ENCODE measurements around the gene CTAG1B.
"Not testable (repeated sequence)": the region's sequence is repeated elsewhere in the genome, so short reads cannot be mapped to it uniquely, and the experiment has no call there.

The CTAG1B gene

DNA sequence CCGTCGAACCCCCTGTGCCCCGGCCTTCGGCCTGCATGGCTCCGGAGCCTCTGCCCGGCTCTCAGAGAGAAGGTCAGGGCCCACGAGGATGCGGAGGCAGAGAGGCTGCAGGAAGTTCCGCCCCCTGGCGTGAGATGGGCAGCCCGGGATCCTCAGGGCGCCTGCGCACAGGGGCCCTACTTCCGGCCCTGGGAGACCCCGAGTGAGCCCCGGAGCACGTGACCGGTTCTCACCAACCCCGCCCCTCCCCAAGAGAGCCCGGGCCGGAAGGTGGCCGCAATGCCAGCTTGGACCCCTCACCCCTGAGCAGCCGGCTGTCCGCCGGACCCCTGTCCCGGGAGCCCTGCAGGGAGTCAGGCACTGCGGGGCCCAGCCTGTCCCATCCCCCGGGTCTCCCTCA is at the start of gene CTAG1B:
CTAG1B (minus strand) TSS at position 101 of the 400 bp plus-strand sequence; CDS start at position 37, 64 bp downstream.
- DNase-seq = not testable (repeated sequence)

DNA sequence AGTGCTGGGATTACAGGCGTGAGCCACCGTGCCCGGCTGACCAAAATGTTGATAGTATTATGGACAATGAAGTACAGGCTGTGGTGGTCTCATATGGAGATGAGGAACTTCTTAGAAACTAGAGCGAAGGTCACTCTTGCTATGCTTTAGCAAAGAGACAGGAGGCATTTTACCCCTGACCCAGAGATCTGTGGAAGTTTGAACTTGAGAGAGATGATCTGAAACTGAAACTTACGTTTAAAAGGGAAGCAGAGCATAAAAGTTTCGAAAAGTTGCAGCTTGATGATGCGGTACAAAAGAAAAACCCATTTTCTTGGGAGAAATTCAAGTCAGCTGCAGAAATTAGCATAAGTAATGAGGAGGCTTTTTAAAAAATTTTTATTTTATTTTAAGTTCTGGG is 42.8 kb upstream of the CTAG1B start:
- DNase-seq = no peak

DNA sequence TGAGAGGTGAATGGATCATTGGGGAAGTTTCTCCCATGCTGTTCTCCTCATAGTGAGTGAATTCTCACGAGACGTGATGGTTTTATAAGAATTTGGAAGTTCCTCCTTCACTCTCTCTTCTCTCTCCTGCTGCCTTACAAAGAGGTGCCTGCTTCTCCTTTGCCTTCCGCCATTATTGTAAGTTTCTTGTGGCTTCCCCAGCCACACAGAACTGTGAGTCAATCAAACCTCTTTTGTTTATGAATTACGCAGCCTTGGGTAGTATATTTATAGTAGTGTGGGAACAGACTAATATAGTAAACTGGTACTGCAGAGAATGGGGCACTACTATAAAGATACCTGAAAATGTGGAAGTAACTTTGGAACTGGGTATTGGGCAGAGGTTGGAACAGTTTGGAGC is 42.1 kb upstream of the CTAG1B start:
- DNase-seq = no peak

DNA sequence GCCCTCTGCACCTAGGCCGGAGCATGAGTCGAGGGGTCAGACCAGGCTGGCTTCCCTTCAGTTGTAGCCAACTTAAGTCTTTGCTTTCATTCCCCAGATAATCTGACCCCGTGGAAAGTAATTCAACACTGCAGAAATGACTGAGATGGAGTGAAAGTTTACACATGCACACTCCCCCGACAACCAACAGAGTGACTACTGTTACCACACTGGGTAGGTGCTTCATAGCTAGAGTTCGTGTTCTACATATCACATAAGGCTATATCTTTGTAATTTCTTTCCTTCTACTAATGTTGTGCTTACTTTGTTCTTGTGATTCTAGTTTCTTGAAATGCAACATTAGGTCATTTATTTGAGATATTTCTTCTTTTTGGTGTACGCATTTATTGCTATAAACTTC is 41.5 kb upstream of the CTAG1B start:
- DNase-seq = no peak

DNA sequence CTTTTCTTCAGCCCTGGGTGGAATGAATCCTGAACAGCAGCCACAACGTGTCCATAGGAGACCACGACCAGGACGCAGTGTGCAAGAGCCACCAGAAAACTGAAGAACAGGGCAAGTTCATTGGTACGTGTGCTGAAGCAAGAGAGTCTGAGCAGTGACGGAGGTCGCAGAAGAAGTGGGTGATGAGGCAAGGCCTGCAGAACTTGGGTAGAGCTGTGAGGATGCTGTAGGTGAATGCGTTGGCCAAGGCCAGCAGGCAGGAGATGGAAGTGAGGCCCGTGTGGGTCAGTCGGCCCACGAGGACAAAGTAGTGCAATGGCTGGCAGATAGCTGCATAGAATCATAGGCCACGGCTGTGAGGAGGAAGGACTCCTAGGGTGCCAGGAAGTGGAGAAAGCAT is 39.9 kb upstream of the CTAG1B start:
- DNase-seq = no peak

DNA sequence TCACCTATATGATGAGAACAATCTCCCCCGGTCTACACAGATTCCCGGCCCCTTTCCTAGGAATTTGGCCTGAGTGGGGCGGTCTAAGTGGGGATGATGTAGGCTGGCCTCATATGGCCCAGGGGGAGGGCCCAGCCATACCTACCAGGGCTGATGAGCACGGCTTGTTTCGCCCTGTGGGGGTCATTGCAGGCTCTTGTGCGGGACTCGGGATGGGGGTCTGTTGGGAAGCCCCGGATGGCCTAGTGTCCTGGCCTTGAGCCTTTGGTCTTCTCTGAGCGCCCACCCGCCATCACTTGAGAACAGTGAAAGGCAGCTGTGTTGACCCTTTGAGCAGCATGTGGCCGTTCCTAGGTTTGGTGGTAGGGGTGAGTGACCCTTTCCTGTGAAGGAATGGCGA is 39.1 kb upstream of the CTAG1B start:
- no peak for DNase-seq

DNA sequence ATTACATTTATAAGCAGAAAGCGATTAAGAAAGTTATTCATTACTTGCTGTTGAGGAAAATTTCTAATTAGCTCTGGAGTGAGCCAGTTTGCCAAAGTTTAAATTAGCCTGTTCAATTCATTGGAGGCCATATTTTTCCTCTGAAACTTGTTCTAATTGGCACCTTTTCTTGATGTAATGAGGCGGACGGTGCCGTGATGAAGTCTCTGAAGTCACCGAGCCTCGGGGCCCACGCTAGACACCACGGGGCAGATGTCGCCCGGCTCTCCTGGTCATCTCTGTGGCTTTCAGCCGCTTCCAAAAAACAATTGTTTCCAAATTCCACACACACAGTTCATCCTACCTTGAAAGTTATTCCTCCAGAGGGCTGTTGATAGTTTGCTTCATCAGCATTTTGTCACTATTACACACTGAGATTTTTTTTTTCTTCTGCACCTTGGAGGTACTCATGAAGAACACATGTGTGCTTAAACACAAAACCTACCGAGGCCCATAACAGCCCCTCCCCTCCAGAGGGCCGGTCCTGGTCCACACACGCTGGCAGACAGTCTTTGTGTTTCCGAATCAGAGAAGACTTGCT is 38.2 kb upstream of the CTAG1B start:
- no peak for DNase-seq

DNA sequence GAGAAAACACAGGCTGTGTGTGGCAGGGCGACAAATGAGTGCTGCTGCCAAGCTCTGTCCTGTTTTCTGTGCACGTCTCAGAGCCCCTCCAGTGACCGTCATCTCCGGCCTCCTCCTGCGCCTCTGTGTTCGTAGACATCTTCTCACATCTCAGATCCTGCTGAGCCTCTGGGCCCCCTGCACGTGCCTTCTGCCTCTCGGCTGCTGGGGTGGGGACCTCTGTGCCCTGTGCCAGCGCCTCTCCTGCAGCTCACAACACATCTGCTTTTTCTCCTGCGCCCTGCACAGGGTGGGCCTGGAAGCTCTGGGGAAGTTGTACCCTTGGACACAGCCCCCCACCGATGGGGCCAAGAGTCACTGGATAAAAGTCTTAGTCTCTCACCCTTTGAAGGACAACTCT is 36.7 kb upstream of the CTAG1B start:
- no peak for DNase-seq

DNA sequence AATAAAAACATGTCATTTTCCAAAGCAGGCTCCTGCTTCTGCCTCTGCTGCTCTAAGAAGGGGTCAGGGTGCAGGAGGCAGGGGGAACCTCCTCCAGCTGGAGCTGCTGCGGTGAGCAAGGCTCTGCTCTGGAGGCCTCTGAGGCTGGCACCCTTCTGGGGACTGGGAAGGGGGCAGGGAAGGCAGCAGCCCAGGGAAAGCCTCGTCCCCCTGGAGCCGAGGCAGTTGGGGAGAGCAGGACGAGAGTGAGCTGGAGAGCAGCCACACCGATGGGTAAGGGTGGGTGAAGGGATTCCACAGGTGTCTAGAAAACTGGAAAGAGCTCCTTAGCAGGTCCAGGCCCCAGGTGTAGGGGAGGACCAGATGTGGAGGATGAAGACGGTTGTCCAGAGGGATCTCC is 36.3 kb upstream of the CTAG1B start:
- DNase-seq = no peak

DNA sequence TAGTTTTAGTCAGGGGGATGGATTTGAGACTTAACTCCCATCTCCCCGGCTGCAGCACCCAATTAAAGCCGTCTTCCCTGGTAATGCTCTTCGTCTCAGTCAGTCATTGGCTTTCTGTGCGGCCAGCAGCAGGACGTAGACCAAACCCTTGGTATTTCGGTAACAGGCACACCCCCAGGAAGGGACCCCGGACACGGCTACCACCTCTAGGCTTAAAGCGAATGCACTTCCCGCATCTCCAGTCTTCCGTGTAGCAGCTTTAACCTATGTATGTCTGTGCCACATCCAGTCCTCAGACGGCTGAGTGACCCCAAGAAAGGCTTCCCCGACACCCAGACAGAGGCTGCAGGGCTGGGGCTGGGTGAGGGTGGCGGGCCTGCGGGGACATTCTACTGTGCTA is 35.8 kb upstream of the CTAG1B start:
- DNase-seq = no peak

DNA sequence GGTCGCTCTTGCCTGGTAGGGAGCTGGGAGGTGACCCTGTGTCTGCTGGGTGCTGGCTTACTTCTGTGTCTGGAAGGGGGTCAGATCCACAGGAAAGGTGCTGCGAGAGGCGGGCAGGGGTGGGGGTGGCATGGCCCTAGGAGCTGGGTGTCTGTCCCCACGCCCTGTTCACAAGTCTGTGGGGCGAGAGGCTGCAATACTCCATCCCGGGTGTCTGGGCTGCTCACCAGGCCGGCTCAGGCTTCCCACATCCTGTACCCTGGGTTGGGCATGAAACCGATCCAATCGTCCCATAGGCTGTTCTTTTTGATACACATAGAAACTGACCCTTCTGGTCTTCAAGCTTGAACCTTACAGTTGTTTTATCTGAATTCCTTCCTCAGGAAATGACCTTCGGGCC is 35.3 kb upstream of the CTAG1B start:
- DNase-seq = no peak

DNA sequence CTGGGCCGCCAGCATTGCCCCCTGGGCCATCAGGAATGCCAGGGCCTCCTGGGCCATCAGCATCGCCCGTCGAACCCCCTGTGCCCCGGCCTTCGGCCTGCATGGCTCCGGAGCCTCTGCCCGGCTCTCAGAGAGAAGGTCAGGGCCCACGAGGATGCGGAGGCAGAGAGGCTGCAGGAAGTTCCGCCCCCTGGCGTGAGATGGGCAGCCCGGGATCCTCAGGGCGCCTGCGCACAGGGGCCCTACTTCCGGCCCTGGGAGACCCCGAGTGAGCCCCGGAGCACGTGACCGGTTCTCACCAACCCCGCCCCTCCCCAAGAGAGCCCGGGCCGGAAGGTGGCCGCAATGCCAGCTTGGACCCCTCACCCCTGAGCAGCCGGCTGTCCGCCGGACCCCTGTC is 34.3 kb upstream of the CTAG1B start, which contains the start of gene CTAG2:
CTAG2 (minus strand) TSS at position 167 of the 400 bp plus-strand sequence; CDS start at position 103, 64 bp downstream.
- DNase-seq = not testable (repeated sequence)

DNA sequence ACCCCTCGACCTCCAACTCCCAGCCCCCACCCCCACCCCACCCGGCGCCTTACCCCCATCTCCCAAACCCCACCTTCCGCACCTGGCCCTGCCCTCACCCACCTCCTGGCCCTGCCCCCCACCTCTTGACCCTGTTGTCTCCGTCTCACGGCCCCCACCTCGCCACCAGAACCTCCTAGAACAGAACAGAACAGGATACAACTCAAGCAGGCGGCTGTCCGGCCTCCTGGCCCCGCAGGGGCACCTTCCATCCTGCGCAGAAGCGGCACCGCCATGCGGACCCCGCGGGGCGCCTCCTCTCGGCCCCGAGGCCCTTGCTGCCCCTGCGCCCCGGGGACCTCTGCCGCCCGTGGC is 33.9 kb upstream of the CTAG1B start:
- DNase-seq = no peak

DNA sequence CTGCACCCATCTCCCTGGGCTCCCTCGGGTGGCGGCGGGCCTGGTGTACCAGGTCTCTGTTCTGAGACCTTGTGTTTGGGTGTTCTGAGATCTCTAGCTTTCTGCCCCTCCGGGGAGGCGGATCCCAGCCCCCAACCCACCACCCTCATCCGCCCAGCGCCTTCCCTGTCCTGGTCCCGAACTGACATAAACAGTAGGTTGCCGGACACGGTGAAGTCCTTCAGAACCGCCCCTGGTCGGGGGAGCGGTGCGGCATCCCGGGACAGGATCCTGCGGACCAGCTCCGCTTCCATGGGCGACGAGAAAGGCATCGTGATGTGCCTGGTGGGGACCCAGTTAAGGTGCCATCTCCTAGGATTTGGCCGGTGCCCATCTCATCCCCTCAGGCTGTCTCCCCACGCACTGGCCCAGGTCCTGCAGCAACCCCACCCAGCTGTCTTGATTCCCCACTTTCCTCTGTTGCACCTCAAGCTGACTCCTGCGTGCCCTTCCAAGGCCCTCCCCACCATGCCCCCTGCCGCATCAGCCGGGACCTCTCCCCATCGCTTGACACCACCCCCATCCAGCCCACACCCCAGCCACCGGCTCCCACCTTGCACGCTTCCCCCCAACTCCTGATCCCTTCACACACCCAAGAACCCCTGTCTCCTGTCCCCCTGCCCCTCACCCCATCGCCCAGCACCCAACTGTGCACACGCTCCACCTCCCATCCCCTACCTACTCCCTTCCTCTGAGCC is 33.4 kb upstream of the CTAG1B start:
- no peak for DNase-seq

DNA sequence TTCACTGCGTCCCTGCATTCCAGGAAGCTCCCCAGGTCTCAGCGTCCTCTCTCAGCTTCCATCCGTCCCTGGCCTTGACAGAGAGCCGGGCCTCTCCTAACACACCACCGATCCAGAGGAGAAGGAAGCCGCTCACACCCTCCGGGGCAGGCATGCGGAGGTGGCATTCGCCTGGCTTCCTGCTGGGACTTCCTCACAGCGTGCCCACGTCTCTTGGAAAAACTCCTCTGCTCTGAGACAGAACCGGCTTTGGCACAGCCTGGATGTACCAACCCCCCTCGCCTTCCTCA is 31.1 kb upstream of the CTAG1B start:
- no peak for DNase-seq

DNA sequence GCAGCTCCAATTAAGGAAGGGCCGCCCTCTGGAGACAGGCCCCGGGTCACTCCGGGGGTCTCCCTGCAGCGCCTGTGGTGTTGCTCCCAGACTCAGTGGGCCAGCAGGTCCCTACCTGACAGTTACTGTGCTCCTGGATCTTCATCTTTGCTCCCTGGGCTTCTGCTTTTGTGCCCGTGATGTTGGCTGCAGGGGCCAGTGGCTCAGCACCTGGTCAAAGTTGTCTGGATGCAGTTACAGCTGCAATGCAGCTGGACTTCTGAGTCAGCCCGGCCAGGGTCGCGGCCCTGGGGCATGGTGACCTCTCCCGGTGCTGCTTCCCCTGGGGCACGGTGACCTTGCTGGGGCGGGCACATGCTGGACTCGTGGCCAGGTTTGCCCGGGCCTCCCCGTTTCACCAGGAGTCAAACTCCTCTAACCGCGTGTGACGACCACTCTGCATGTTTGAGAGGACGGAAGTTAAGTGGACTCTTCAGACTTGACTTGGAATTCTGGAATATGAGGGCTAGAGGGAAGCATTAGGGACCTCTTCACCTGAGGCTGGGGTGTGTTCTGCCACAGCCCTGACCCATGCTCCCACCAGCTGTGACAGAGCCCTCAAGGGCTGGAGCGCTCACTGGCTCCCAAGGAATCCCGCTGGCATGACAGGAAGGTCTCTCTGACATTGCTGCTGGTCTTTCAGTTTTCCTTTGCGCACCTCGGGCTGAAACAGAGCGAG is 30.6 kb upstream of the CTAG1B start:
- no peak for DNase-seq

DNA sequence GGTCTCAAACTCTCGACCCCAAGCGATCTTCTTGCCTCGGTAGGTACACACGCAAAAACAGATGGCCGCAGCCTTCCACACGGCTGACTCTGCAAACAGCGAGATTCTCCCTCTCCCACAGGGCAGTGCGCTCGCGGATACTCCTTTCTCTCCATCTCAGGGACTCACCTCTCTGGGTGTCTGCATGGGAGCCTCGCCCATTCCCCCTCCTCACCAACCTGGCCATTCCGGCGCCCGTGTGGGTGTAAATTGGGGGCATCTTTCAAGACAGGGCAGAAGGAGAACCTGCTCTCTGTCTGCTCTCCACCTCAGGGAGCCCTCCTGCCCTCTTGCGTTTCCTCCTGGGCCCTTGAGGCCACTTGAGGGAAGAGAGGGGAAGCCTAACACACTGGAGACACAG is 29.8 kb upstream of the CTAG1B start:
- DNase-seq = no peak

DNA sequence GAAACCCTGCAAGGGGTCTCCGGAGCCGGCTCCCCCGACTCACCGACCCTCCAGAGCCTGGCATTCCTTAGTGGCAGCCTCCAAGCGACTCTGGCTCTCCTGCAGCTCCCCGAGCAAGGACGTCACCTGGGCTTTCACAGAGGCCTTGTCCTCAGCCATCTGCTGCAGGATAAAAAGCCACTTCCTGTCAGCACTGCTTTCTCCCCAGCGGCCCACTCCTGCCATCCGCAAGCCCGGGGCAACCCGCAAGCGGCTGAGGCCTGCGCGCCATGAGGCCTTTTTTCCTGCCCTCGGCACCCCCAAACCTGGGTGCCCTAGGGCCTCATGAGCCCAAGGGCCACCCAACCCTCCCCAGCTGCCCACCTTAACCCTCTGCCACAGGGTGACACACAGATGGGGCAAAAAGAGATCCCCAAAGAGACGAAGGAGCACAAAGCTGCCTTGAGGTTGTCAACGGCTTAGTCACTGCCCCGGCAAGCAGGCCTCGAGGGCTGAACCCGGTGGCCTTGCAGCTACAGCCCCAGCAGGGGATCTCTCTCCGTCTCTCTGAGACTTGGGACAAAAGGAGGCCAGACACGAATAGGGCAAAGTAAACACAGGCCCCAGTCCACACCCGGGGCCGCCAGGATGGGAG is 26.8 kb upstream of the CTAG1B start:
- DNase-seq = not testable (repeated sequence)

DNA sequence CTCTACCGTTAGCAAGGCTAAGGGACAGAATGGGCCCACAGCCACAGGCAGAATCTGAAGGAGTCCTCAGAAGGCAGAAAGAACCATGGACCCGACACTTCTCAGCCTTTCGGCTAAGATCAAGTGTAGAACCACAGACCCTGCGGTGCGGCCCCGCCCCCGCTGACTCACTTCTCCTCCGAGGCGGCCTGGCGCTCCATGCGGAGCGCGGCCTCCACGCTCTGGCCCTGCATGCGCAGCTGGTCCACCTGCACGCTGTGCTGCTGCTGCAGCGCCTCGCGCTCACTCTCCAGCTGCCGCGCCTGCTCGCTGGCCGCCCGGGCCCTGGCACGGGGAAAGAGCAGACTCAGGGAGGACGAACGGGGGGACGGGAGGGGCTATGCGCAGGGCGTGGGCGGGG is 24.6 kb upstream of the CTAG1B start:
- not testable (repeated sequence) for DNase-seq

DNA sequence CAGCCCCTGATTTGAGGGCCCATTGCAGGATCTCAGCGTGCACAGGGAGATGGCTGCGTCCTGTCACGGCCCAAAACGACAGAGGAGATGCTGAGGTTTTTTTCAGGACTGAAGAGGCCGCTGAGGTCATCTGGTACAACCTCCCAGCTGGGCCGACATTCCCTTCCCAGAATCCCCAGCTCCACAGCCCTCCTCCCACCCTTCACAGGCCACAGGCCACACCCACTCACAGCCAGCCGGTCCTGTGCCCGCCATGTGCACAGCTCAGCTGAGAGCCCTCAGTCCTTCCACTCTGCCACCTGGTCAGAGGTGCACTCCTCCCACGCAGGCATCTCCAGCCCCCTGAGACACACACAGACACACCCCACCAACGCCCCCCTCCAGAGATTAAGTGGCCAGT is 22.7 kb upstream of the CTAG1B start:
- DNase-seq = not testable (repeated sequence)

DNA sequence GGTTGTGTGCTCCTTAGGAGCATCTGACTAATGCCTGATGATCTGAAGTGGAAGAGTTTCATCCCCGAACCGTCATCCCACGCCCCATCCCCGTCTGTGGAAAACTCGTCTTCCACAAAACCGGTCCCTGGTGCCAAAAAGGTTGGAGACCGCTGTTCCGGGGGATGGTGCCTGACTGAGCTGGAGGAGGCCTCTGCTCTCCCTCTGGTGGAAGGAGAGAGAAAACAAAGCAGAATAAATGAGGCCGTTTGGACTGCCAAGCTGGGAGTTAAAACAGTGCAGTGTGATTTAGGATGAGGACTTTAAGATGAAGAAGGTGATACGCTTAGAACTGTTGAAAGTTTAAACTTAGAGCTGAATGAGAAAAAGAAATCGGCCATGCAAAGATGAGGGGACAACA is 14.6 kb upstream of the CTAG1B start:
- not testable (repeated sequence) for DNase-seq

DNA sequence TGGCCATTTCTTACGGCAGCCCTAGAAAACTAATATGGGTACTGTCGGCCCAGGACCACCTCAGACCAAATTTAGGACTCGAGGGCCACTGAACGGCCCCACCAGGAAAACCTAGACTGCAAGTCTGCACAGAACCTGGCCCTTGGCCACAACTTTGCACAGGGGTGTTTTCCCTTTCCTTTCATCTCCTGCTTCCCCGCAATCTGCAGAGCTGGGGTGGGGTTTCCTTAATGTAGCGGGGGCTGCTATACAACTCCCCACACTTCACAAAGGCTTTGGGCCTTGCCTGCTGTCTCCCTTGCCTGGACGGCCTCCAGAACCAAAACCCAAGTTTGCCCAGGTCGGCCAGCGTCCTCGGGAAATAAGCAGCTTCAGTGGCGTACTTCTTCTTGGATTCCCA is 11.9 kb upstream of the CTAG1B start:
- DNase-seq = not testable (repeated sequence)

DNA sequence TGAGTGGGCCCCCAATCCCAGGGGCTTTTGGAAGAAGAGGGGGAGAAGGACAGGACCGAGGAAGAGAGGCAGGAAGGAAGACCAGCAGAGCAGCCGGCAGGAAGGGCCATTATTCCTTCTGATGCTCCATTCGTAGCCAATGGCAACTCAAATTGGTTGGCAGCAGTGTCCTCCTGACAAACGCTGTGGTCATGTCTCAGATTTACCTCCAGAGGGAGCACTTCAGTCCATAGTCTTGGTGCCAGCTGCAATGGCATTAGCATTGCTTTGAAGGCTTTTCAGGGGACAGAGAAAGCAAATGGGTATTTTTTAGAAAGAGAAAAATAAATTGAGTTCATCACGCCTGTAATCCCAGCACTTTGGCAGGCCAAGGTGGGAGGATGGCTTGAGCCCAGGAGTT is 9.9 kb upstream of the CTAG1B start:
- DNase-seq = not testable (repeated sequence)
